Mucosa of rectum (tissue), 2 donors: Measurements from ENCODE around the gene SELENBP1.

ENCODE experiments used
- H3K27ac ChIP-seq, 2 donors: one replicate each; pipeline ENCODE4 v1.7.0; 2013; ENCODE audit warnings: inconsistent platforms in 2 of 2, low read depth in 2 of 2, low read length in 2 of 2
- H3K27me3 ChIP-seq, 2 donors: one replicate each; pipeline ENCODE4 v1.7.0; 2013; ENCODE audit warnings: low read length in 2 of 2; ENCODE audit not compliant: control insufficient read depth in 2 of 2, insufficient read depth in 2 of 2
- H3K36me3 ChIP-seq, 2 donors: one replicate each; pipeline ENCODE4 v1.7.0; 2013; ENCODE audit warnings: low read length in 2 of 2; ENCODE audit not compliant: control insufficient read depth in 2 of 2, insufficient read depth in 2 of 2
- H3K4me1 ChIP-seq, 2 donors: one replicate each; pipeline ENCODE4 v1.7.0; 2013; ENCODE audit warnings: low read length in 2 of 2, mild to moderate bottlenecking in 1 of 2; ENCODE audit not compliant: control insufficient read depth in 2 of 2, insufficient read depth in 2 of 2
- H3K4me3 ChIP-seq, 2 donors: one replicate each; pipeline ENCODE4 v1.7.0; 2013; ENCODE audit warnings: low read length in 2 of 2
- H3K9ac ChIP-seq, 2 donors: one replicate each; pipeline ENCODE4 v1.7.0; 2013; ENCODE audit warnings: low read length in 2 of 2, low read depth in 1 of 2, mild to moderate bottlenecking in 1 of 2
- H3K9me3 ChIP-seq, 2 donors: one replicate each; pipeline ENCODE4 v1.7.0; 2013; ENCODE audit warnings: low read length in 2 of 2; ENCODE audit not compliant: control insufficient read depth in 2 of 2
- donor health status: healthy.
- donor health status: Normal muscosa, but diverticular disease.

Gene SELENBP1

GRCh38 chr1:151326619-151327222 lies 45.8 kb downstream of the SELENBP1 start:
- Histone ChIP-seq H3K9ac (peak overlapping the region; percentile 69 to 80), H3K4me1 (peaks cover 12 to 18% of the 10 kb centered on the region in 2 donors), H3K27me3 (no peaks in the 10 kb centered on the region), H3K27ac (peak overlapping the region; percentile 77 to 79), H3K4me3 (peak overlapping the region; percentile 78 to 86), H3K36me3 (peaks cover 8 to 21% of the 10 kb centered on the region in 2 donors), H3K9me3 (no peaks in the 10 kb centered on the region)

GRCh38 chr1:151325646-151326429 lies 46.7 kb downstream of the SELENBP1 start:
- H3K36me3 ChIP-seq, result peaks cover 10 to 24% of the 10 kb centered on the region in 2 donors
- no peaks in the 10 kb centered on the region for H3K9me3 ChIP-seq
- no peaks in the 10 kb centered on the region for H3K27me3 ChIP-seq
- peak overlapping the region; percentile 69 to 80 for H3K9ac ChIP-seq
- peaks cover 12 to 18% of the 10 kb centered on the region in 2 donors for H3K4me1 ChIP-seq
- H3K4me3 ChIP-seq, result peak overlapping the region in 1 of 2 donors; percentile 86
- H3K27ac ChIP-seq, result no peak overlapping the region

DNA sequence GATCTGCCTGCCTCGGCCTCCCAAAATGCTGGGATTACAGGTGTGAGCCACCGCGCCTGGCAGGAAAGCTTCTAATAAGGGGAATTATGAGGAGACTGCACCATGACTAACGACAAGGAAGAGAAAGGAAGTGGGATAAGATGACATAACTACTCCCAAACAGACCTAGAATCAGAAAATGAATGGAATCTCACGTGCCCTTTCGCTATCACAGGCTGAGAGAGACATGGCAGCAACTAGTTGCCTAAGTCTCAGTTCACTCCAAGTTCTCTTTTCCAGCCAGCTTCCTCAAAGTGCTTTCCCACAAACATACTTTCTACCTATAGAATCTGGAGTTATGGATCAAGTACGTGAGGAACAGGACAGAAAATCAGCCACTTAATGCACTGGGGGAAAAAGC lies 47.3 kb downstream of the SELENBP1 start:
- no peaks in the 10 kb centered on the region for H3K9me3 ChIP-seq
- H3K27me3 ChIP-seq, result no peaks in the 10 kb centered on the region
- peaks cover 12 to 18% of the 10 kb centered on the region in 2 donors for H3K4me1 ChIP-seq
- H3K27ac ChIP-seq, result no peak overlapping the region
- no peak overlapping the region for H3K4me3 ChIP-seq
- no peak overlapping the region for H3K9ac ChIP-seq
- H3K36me3 ChIP-seq, result peaks cover 14 to 30% of the 10 kb centered on the region in 2 donors

DNA sequence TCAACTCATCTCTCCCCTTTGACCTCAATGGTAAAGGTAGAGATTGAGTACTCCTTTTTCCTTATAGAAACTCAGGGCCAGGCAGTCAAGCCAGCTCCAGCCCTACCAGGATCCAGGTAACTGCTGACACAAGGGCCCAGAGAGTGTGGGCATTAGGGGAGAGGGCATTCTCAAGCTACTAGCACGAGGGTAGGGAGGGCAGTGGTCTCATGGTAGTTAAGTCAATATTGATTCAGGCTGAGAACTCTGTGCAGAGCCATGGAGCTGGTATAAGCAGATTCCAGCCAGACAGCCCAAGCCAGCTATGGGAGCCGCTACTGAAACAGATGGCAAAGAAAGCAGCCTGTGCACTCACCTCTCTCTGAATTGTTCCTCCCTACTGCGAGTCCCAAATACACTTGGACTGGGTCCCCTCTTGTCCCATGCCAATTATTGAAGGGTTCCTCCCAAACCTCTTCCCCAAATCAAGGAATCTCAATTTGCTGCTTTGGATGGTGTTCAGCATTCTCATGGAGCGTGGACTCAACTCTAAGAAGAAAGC lies 48.0 kb downstream of the SELENBP1 start:
- no peak overlapping the region for H3K9ac ChIP-seq
- H3K4me1 ChIP-seq, result peaks cover 12 to 18% of the 10 kb centered on the region in 2 donors
- H3K27me3 ChIP-seq, result no peaks in the 10 kb centered on the region
- H3K9me3 ChIP-seq, result no peaks in the 10 kb centered on the region
- no peak overlapping the region for H3K4me3 ChIP-seq
- peaks cover 14 to 34% of the 10 kb centered on the region in 2 donors for H3K36me3 ChIP-seq
- H3K27ac ChIP-seq, result no peak overlapping the region

DNA sequence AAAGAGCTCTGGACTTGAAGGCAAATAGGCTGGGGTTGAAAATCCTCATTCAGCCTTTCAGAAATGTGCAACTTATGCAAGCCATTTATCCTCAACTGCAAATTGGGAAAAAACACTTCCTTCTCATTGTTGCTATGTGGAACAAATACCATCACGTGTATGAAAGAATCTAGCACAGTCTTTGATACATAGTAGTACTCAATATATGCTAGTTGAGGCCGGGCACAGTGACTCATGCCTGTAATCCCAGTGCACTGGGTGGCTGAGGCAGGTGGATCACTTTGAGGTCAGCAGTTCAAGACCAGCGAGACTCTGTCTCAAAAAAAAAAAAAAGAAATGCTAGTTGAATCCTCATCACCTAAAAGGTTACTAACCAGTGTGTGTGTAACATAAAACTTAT lies 53.5 kb downstream of the SELENBP1 start:
- Histone ChIP-seq H3K27ac (no peak overlapping the region), H3K9me3 (no peaks in the 10 kb centered on the region), H3K36me3 (peaks cover 33 to 58% of the 10 kb centered on the region in 2 donors), H3K9ac (no peak overlapping the region), H3K4me3 (no peak overlapping the region), H3K27me3 (no peaks in the 10 kb centered on the region), H3K4me1 (no peaks in the 10 kb centered on the region)

- Histone ChIP-seq H3K36me3 (peaks cover 55 to 69% of the 10 kb centered on the region in 2 donors), H3K9me3 (no peaks in the 10 kb centered on the region), H3K9ac (no peak overlapping the region), H3K4me1 (peaks cover 0 to 14% of the 10 kb centered on the region in 2 donors), H3K27me3 (no peaks in the 10 kb centered on the region), H3K27ac (no peak overlapping the region), H3K4me3 (no peak overlapping the region)
Observed at GRCh38 chr1:151315565-151316235, 56.8 kb downstream of the SELENBP1 start.
